Hepatocyte (in vitro differentiated cells): ENCODE measurements around the gene SERP2. TPM values are rescaled to one million over a fixed set of nuclear protein-coding genes. Genes with fewer than 3 reads are reported as not detected.

Experiments
- DNase-seq: peaks from one replicate; pipeline ENCODE4 v3.0.0-alpha.2; 2016; ENCODE audit warnings: low spot score
- H2AFZ ChIP-seq: fragments of 200-600 bp; sonication (generic); 2 replicates; pipeline ENCODE4 v1.6.0; 2016; ENCODE audit warnings: antibody characterized with exemption, mild to moderate bottlenecking
- H3K27ac ChIP-seq: fragments of 200-600 bp; sonication (generic); 2 replicates; pipeline ENCODE4 v1.5.1; 2016; ENCODE audit warnings: mild to moderate bottlenecking
- H3K27me3 ChIP-seq: fragments of 200-600 bp; sonication (generic); 2 replicates; pipeline ENCODE4 v1.6.1; 2016
- H3K36me3 ChIP-seq: fragments of 200-600 bp; sonication (generic); replicated peaks from 2 replicates; pipeline ENCODE4 v1.5.1; 2016; ENCODE audit warnings: low read depth; ENCODE audit not compliant: insufficient read depth
- H3K4me1 ChIP-seq: fragments of 200-600 bp; sonication (generic); 2 replicates; pipeline ENCODE4 v1.5.1; 2016; ENCODE audit warnings: mild to moderate bottlenecking, moderate library complexity; ENCODE audit not compliant: insufficient read depth
- H3K4me2 ChIP-seq: fragments of 200-600 bp; sonication (generic); 2 replicates; pipeline ENCODE4 v1.6.0; 2016
- H3K4me3 ChIP-seq: fragments of 200-600 bp; sonication (generic); 2 replicates; pipeline ENCODE4 v1.5.1; 2016; ENCODE audit warnings: mild to moderate bottlenecking
- H3K79me2 ChIP-seq: fragments of 200-600 bp; sonication (generic); 2 replicates; pipeline ENCODE4 v1.6.0; 2017; ENCODE audit warnings: mild to moderate bottlenecking
- H3K9me2 ChIP-seq: fragments of 200-600 bp; sonication (generic); replicated peaks from 2 replicates; pipeline ENCODE4 v1.6.0; 2017; ENCODE audit warnings: mild to moderate bottlenecking; ENCODE audit not compliant: insufficient read depth
- H3K9me3 ChIP-seq: fragments of 200-600 bp; sonication (generic); 2 replicates; pipeline ENCODE4 v1.5.1; 2016; ENCODE audit warnings: low read depth, mild to moderate bottlenecking
- H4K20me1 ChIP-seq: fragments of 200-600 bp; sonication (generic); 2 replicates; pipeline ENCODE4 v1.6.0; 2016; ENCODE audit warnings: mild to moderate bottlenecking; ENCODE audit not compliant: insufficient read depth, poor library complexity, severe bottlenecking
- CTCF ChIP-seq: fragments of 200-600 bp; sonication (generic); IDR thresholded peaks from 2 replicates; pipeline ENCODE4 v1.5.1; 2016; ENCODE audit warnings: antibody characterized with exemption, mild to moderate bottlenecking; ENCODE audit not compliant: poor library complexity
- EZH2 ChIP-seq: fragments of 200-600 bp; sonication (generic); IDR thresholded peaks from 2 replicates; pipeline ENCODE4 v1.6.1; 2016; ENCODE audit warnings: antibody characterized with exemption, mild to moderate bottlenecking, borderline replicate concordance
- EZH2phosphoT487 ChIP-seq: fragments of 200-600 bp; sonication (generic); IDR thresholded peaks from one replicate; pipeline ENCODE4 v1.6.1; 2018; ENCODE audit warnings: antibody characterized with exemption, mild to moderate bottlenecking, low read depth, moderate library complexity; ENCODE audit not compliant: unreplicated experiment, severe bottlenecking
- WGBS: methylation state at CpG from one replicate; pipeline ENCODE4 v1.1.6; 2016; ENCODE audit warnings: low lambda C conversion rate; ENCODE audit errors: missing lambda C conversion rate; 5-methylcytosine and 5-hydroxymethylcytosine counted together
- polyA plus RNA-seq: library from polyadenylated mRNA; unstranded; fragments of >200 nt; fragmentation: Nextera tagmentation; extraction: Ambion mirVana; gene quantifications from 2 replicates; pipeline ENCODE4 v1.2.1, GENCODE V29; 2016
- total RNA-seq: library from RNA; depleted of rRNA; stranded (reverse); fragments of >200 nt; gene quantifications from 2 replicates; pipeline ENCODE4 v1.2.3, GENCODE V29; 2014

The SERP2 gene
- total and polyA plus RNA-seq, 2 experiments from 2014 or later, result 1.8 to 7.7 TPM

- Histone ChIP-seq H3K4me1 (peaks cover 25% of the 10 kb centered on the region), H3K79me2 (peaks cover 5% of the 10 kb centered on the region)
- WGBS, result 92% methylated on average over 3 of the region's 3 CpGs
These were observed 2.2 kb upstream of the SERP2 start for GRCh38 chr13:44371421-44371820.

DNA sequence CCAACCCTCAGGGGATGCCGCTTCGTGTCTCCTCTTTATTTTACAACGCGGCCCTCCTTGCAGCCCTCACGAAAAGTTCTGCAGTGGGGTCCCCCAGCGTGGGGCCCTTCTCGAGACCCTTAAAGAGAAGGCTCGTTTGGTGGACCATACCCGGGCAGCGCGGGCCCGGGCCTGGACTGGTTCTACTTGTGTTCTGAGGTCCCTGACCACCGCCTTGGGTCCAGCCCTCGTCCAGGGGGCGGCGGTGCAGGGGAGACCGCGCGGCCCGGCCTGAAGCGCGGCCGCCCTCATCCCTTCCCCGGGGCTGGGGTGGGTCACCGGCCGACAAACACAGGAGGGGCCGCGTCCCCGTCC is 400 bp upstream of the SERP2 start:
- H3K4me1 ChIP-seq, result peaks cover 19% of the 10 kb centered on the region
- H3K79me2 ChIP-seq, result peaks cover 5% of the 10 kb centered on the region
- H3K36me3 ChIP-seq, result no peaks in the 10 kb centered on the region
- DNase-seq, result no peak
- no peaks in the 10 kb centered on the region for H3K9me3 ChIP-seq
- no peaks in the 10 kb centered on the region for H4K20me1 ChIP-seq
- peak overlapping the region; percentile 90 for H3K4me2 ChIP-seq
- H3K4me3 ChIP-seq, result peak overlapping the region; percentile 44
- H3K27ac ChIP-seq, result no peak overlapping the region
- H3K9me2 ChIP-seq, result no peaks in the 10 kb centered on the region
- H3K27me3 ChIP-seq, result no peaks in the 10 kb centered on the region
- H2AFZ ChIP-seq, result peak overlapping the region; percentile 71
- WGBS, result 35% methylated on average over 26 of the region's 29 CpGs
- TF ChIP-seq CTCF (no peak), EZH2 (no peak), EZH2phosphoT487 (no peak)

More at GRCh38 chr13:44371421-44371820, 2.2 kb upstream of the SERP2 start:
- Histone ChIP-seq H3K36me3 (no peaks in the 10 kb centered on the region), H3K9me3 (no peaks in the 10 kb centered on the region), H2AFZ (no peak overlapping the region), H4K20me1 (no peaks in the 10 kb centered on the region), H3K4me2 (no peak overlapping the region), H3K27ac (no peak overlapping the region), H3K4me3 (no peak overlapping the region), H3K9me2 (no peaks in the 10 kb centered on the region), H3K27me3 (no peaks in the 10 kb centered on the region)
- TF ChIP-seq EZH2 (no peak), CTCF (no peak), EZH2phosphoT487 (no peak)
- no peak for DNase-seq

GRCh38 chr13:44374348-44374712 is 706 bp downstream of the SERP2 start:
- no peaks in the 10 kb centered on the region for H3K9me2 ChIP-seq
- no peaks in the 10 kb centered on the region for H3K9me3 ChIP-seq
- DNase-seq, result no peak
- H3K36me3 ChIP-seq, result no peaks in the 10 kb centered on the region
- H4K20me1 ChIP-seq, result no peaks in the 10 kb centered on the region
- no peak for TF ChIP-seq CTCF
- no peak for TF ChIP-seq EZH2
- TF ChIP-seq EZH2phosphoT487, result no peak
- peak overlapping the region; percentile 49 for H2AFZ ChIP-seq
- H3K79me2 ChIP-seq, result peaks cover 5% of the 10 kb centered on the region
- H3K4me1 ChIP-seq, result peaks cover 19% of the 10 kb centered on the region
- H3K27ac ChIP-seq, result no peak overlapping the region
- no peaks in the 10 kb centered on the region for H3K27me3 ChIP-seq
- no peak overlapping the region for H3K4me3 ChIP-seq
- H3K4me2 ChIP-seq, result peak overlapping the region; percentile 90
- WGBS, result 52% methylated on average over 10 of the region's 10 CpGs

DNA sequence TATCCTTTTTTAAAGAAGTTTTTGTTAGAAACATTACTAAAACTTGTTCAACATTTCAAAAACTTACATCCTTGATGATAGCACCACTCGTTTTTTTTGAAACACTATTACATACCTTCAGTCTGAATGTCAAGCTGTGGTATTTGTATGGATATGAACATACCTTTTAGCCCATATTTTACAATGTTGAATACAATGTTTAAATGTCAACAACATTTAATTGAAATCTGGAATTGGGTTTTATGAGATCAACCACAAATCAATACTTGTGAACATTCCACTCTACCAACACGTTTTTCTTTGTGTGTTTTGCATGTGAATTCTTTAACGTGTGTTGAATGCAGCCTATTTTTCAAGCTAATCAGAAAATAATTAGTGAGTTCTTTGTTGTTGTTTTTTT is 4.7 kb downstream of the SERP2 start:
- Histone ChIP-seq H4K20me1 (no peaks in the 10 kb centered on the region), H3K4me1 (peaks cover 12% of the 10 kb centered on the region), H3K36me3 (no peaks in the 10 kb centered on the region), H3K4me3 (no peak overlapping the region), H3K79me2 (peaks cover under 1% of the 10 kb centered on the region), H2AFZ (no peak overlapping the region), H3K9me2 (no peaks in the 10 kb centered on the region), H3K27me3 (no peaks in the 10 kb centered on the region), H3K27ac (peak overlapping the region; percentile 85), H3K4me2 (no peak overlapping the region), H3K9me3 (no peaks in the 10 kb centered on the region)
- 60% methylated on average over 3 of the region's 3 CpGs for WGBS
- no peak for TF ChIP-seq EZH2phosphoT487
- TF ChIP-seq CTCF, result no peak
- no peak for TF ChIP-seq EZH2
- no peak for DNase-seq
